ENCODE data around the gene CADM3.

- TF ChIP-seq CTCF (IDR thresholded peaks at IDR 0.05), result no peak
- no peak for TF ChIP-seq SIN3A (IDR thresholded peaks at IDR 0.05; ENCODE audit: borderline replicate concordance, insufficient read depth, low read depth, low read length)
- TF ChIP-seq POLR2AphosphoS5 (IDR thresholded peaks at IDR 0.05; ENCODE audit: low read depth, low read length), result no peak
- TF ChIP-seq TCF7L2 (IDR thresholded peaks at IDR 0.05; ENCODE audit: low read depth, low read length), result no peak
Measured at GRCh38 chr1:159185121-159185520, 13.7 kb downstream of the CADM3 start.
